ENCODE data around the gene LDB3.

LDB3 gene

DNA sequence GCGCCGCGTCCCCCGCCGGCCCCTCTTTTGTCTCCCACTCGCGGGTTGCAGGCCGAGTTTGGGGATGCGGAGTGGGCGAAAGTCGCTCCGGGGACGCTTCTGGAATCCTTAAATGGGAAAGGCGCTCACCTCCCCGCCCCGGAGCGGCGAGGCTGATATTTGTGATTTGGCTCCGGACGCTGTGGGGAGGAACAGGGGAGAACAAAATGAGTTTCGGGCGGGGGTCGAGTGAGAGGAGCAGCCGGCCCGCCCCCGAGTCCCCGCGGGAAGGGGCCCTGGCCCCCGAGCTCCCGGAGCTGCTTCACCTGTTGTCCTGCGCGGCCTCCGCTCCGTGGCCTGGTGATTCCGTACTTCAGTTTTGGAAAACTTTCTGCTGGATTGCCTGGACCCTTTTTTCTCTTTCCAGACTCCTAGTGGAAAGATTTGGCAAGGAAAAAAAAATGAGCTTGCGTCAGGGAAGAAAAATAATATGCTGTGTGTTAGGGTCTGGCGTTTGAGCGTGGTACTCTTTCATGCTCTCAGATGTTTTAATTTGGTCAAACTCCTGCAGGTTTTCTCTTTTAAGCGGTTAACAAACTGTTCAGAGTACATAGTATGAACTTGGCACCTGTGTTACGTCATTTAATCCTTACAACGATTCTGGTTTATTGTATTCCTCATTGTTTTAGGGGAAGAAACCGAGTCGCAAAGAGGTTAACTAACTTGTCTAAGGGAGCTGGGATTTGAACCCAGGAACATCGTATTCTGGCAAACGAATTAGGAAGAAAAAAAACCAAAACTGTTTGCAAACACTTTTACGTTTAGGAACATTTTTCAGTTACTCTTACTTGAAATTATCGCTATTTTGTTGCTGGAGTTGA, 89.0 kb downstream of the LDB3 start (continued):
- TF ChIP-seq, protein P1, sequence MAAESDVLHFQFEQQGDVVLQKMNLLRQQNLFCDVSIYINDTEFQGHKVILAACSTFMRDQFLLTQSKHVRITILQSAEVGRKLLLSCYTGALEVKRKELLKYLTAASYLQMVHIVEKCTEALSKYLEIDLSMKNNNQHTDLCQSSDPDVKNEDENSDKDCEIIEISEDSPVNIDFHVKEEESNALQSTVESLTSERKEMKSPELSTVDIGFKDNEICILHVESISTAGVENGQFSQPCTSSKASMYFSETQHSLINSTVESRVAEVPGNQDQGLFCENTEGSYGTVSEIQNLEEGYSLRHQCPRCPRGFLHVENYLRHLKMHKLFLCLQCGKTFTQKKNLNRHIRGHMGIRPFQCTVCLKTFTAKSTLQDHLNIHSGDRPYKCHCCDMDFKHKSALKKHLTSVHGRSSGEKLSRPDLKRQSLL (tag by site-specific recombination; IDR thresholded peaks at IDR 0.05): no peak
- TF ChIP-seq, protein P2, sequence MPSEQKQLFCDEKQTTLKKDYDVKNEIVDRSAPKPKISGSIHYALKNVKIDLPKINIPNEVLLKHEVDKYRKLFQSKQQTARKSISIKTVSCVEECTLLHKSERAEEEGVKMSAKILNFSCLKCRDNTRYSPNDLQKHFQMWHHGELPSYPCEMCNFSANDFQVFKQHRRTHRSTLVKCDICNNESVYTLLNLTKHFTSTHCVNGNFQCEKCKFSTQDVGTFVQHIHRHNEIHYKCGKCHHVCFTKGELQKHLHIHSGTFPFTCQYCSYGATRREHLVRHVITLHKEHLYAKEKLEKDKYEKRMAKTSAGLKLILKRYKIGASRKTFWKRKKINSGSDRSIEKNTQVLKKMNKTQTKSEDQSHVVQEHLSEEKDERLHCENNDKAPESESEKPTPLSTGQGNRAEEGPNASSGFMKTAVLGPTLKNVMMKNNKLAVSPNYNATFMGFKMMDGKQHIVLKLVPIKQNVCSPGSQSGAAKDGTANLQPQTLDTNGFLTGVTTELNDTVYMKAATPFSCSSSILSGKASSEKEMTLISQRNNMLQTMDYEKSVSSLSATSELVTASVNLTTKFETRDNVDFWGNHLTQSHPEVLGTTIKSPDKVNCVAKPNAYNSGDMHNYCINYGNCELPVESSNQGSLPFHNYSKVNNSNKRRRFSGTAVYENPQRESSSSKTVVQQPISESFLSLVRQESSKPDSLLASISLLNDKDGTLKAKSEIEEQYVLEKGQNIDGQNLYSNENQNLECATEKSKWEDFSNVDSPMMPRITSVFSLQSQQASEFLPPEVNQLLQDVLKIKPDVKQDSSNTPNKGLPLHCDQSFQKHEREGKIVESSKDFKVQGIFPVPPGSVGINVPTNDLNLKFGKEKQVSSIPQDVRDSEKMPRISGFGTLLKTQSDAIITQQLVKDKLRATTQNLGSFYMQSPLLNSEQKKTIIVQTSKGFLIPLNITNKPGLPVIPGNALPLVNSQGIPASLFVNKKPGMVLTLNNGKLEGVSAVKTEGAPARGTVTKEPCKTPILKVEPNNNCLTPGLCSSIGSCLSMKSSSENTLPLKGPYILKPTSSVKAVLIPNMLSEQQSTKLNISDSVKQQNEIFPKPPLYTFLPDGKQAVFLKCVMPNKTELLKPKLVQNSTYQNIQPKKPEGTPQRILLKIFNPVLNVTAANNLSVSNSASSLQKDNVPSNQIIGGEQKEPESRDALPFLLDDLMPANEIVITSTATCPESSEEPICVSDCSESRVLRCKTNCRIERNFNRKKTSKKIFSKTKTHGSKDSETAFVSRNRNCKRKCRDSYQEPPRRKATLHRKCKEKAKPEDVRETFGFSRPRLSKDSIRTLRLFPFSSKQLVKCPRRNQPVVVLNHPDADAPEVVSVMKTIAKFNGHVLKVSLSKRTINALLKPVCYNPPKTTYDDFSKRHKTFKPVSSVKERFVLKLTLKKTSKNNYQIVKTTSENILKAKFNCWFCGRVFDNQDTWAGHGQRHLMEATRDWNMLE (tag by site-specific recombination; conservative IDR thresholded peaks at IDR 0.05; ENCODE audit: low read depth): no peak
- TF ChIP-seq, protein P3, sequence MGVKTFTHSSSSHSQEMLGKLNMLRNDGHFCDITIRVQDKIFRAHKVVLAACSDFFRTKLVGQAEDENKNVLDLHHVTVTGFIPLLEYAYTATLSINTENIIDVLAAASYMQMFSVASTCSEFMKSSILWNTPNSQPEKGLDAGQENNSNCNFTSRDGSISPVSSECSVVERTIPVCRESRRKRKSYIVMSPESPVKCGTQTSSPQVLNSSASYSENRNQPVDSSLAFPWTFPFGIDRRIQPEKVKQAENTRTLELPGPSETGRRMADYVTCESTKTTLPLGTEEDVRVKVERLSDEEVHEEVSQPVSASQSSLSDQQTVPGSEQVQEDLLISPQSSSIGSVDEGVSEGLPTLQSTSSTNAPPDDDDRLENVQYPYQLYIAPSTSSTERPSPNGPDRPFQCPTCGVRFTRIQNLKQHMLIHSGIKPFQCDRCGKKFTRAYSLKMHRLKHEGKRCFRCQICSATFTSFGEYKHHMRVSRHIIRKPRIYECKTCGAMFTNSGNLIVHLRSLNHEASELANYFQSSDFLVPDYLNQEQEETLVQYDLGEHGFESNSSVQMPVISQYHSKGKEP (tag by site-specific recombination; IDR thresholded peaks at IDR 0.05): no peak; the same call in 1 of the 2 replicates
- TF ChIP-seq, protein P4, sequence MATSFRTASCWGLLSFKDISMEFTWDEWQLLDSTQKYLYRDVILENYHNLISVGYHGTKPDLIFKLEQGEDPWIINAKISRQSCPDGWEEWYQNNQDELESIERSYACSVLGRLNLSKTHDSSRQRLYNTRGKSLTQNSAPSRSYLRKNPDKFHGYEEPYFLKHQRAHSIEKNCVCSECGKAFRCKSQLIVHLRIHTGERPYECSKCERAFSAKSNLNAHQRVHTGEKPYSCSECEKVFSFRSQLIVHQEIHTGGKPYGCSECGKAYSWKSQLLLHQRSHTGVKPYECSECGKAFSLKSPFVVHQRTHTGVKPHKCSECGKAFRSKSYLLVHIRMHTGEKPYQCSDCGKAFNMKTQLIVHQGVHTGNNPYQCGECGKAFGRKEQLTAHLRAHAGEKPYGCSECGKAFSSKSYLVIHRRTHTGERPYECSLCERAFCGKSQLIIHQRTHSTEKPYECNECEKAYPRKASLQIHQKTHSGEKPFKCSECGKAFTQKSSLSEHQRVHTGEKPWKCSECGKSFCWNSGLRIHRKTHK (tag by site-specific recombination; IDR thresholded peaks at IDR 0.05): no peak
- TF ChIP-seq ZNF768 (tag by site-specific recombination; IDR thresholded peaks at IDR 0.05) (no peak), TCF7L2 (IDR thresholded peaks at IDR 0.05; ENCODE audit: borderline replicate concordance, low read depth, low read length) (no peak), GLI2 (tag by site-specific recombination; IDR thresholded peaks at IDR 0.05; ENCODE audit: borderline replicate concordance, low read depth) (no peak), KLF7 (tag by site-specific recombination; IDR thresholded peaks at IDR 0.05; ENCODE audit: borderline replicate concordance) (no peak), ZSCAN23 (tag by site-specific recombination; IDR thresholded peaks at IDR 0.05) (no peak)

DNA sequence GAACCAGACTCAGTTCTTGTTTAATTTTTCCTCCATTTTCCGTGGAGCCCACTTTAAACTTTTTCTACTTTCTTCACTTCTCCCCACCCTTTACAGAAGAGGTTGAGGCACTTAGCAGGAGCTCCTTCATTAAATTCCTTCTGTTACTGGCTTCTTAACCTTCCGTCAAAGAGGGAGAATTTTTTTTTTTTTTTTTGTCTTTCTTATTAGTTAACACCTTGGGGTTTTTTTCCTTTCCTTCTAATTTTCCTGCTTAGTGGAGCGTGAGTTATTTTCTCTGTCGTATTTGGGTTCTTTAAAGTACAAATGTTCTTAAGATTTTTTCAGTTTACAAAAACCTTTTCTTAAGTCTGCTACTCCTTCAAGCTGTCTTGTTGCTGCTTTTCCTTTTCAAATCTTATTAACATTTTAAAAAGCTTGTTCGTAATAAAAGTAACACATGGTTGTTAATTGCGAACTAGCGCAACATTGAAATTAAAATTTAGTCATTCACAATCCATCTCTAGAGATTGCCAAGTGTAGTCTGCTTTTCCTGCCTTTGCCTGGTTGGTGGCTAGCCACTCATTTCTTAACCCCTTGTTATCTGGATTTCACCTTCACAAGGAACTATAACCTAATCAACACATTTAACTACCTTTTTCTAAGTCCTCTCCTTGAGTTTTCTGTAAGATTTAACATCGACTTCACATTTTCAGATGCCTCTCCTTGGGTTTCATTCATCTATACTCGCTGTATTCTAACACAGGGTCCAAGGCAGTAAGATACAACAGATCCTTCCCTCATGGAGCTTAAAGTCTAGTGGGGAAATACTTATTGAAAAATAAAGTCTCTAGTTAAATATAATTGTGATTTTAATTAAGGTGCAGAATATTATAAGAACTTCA, 90.1 kb downstream of the LDB3 start:
- ChIA-PET POLR2A (interaction anchor here (0.6 to 2.5 kb wide), 5 partner anchors 12 to 98 kb away, joined by 3 to 9 read pairs (median 4); no protein-coding TSS in a partner anchor), CTCF (interaction anchor here (0.6 to 1.9 kb wide), 10 partner anchors 16 to 159 kb away, joined by 3 to 7 read pairs (median 3); no protein-coding TSS in a partner anchor)
- peaks cover 3% of the 10 kb centered on the region; the same call in 1 of the 2 replicates for H3K4me1 ChIP-seq (ENCODE audit: control insufficient read depth, insufficient read depth, low read length)
- H3K9me3 ChIP-seq (ENCODE audit: control insufficient read depth, insufficient read depth, low read depth, low read length): no peaks in the 10 kb centered on the region
- H3K27ac ChIP-seq (ENCODE audit: extremely low read depth, low read depth, low read length): peak overlapping the region; percentile 95; the same call in 1 of the 2 replicates
- H3K4me3 ChIP-seq (ENCODE audit: low read depth, low read length): peak overlapping the region; percentile 70
- no peaks in the 10 kb centered on the region; a peak in 1 of 3 replicates for H3K36me3 ChIP-seq (ENCODE audit: control insufficient read depth in 2 of 2, insufficient read depth in 1 of 2, low read length in 2 of 2)
- TF ChIP-seq ZNF391 (tag by site-specific recombination; IDR thresholded peaks at IDR 0.05; ENCODE audit: borderline replicate concordance, low read depth) (no peak), IKZF3 (tag by site-specific recombination; IDR thresholded peaks at IDR 0.05) (no peak), SP7 (tag by site-specific recombination; IDR thresholded peaks at IDR 0.05) (0 out of 2 replicates have a peak, but pooled peaks have one; percentile 12), ZNF146 (tag by site-specific recombination; IDR thresholded peaks at IDR 0.05) (peak; percentile 76)
- TF ChIP-seq, protein P5, sequence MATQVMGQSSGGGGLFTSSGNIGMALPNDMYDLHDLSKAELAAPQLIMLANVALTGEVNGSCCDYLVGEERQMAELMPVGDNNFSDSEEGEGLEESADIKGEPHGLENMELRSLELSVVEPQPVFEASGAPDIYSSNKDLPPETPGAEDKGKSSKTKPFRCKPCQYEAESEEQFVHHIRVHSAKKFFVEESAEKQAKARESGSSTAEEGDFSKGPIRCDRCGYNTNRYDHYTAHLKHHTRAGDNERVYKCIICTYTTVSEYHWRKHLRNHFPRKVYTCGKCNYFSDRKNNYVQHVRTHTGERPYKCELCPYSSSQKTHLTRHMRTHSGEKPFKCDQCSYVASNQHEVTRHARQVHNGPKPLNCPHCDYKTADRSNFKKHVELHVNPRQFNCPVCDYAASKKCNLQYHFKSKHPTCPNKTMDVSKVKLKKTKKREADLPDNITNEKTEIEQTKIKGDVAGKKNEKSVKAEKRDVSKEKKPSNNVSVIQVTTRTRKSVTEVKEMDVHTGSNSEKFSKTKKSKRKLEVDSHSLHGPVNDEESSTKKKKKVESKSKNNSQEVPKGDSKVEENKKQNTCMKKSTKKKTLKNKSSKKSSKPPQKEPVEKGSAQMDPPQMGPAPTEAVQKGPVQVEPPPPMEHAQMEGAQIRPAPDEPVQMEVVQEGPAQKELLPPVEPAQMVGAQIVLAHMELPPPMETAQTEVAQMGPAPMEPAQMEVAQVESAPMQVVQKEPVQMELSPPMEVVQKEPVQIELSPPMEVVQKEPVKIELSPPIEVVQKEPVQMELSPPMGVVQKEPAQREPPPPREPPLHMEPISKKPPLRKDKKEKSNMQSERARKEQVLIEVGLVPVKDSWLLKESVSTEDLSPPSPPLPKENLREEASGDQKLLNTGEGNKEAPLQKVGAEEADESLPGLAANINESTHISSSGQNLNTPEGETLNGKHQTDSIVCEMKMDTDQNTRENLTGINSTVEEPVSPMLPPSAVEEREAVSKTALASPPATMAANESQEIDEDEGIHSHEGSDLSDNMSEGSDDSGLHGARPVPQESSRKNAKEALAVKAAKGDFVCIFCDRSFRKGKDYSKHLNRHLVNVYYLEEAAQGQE (tag by site-specific recombination; IDR thresholded peaks at IDR 0.05): 0 out of 2 replicates have a peak, but pooled peaks have one; percentile 12
- TF ChIP-seq, protein P6, sequence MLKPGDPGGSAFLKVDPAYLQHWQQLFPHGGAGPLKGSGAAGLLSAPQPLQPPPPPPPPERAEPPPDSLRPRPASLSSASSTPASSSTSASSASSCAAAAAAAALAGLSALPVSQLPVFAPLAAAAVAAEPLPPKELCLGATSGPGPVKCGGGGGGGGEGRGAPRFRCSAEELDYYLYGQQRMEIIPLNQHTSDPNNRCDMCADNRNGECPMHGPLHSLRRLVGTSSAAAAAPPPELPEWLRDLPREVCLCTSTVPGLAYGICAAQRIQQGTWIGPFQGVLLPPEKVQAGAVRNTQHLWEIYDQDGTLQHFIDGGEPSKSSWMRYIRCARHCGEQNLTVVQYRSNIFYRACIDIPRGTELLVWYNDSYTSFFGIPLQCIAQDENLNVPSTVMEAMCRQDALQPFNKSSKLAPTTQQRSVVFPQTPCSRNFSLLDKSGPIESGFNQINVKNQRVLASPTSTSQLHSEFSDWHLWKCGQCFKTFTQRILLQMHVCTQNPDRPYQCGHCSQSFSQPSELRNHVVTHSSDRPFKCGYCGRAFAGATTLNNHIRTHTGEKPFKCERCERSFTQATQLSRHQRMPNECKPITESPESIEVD (tag by site-specific recombination; IDR thresholded peaks at IDR 0.05): peak; percentile 68
